Measurements from ENCODE around the gene CNKSR1. TPM values are rescaled to one million over a fixed set of nuclear protein-coding genes. Genes with fewer than 3 reads are reported as not detected.

CNKSR1 gene
- total and polyA plus RNA-seq, 8 donors: 11.3 to 48.5 (median 16.5) TPM

DNA sequence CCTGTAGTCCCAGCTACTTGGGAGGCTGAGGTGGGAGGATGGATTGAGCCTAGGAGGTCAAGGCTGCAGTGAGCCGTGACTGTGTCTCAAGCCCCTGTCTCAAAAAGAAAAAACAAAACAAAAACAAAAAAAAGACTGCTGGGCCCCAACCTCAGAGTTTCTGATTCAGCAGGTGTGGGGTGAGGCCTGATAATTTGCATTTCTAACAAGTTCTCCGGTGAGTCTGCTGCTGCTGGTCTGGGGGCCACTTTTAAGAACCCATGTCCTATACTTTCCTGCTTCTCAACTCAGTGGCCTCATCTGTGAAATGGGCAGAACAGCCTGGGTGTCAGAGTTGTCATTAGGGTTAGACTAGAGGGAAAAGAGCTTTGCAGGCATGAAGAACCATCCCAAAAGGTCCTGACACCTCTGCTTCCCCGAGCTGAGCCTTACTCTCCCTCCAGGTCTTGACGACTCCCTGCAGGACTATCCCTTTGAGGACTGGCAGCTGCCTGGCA is 2.8 kb downstream of the CNKSR1 start:
- 88 to 90% methylated on average over 4 of the region's 4 CpGs for WGBS, 2 donors
- ATAC-seq (no peak), DNase-seq (no peak), FAIRE-seq (no peak)
- Histone ChIP-seq H3K27me3 (no peaks in the 10 kb centered on the region), H3K4me3 (no peak overlapping the region), H3K27ac (no peak overlapping the region), H3K36me3 (peaks cover 0 to 29% (median 0%) of the 10 kb centered on the region in 3 donors), H3K9me3 (no peaks in the 10 kb centered on the region), H3K4me1 (peaks cover 5 to 8% (median 6%) of the 10 kb centered on the region in 3 donors)
- TF ChIP-seq, protein P1, sequence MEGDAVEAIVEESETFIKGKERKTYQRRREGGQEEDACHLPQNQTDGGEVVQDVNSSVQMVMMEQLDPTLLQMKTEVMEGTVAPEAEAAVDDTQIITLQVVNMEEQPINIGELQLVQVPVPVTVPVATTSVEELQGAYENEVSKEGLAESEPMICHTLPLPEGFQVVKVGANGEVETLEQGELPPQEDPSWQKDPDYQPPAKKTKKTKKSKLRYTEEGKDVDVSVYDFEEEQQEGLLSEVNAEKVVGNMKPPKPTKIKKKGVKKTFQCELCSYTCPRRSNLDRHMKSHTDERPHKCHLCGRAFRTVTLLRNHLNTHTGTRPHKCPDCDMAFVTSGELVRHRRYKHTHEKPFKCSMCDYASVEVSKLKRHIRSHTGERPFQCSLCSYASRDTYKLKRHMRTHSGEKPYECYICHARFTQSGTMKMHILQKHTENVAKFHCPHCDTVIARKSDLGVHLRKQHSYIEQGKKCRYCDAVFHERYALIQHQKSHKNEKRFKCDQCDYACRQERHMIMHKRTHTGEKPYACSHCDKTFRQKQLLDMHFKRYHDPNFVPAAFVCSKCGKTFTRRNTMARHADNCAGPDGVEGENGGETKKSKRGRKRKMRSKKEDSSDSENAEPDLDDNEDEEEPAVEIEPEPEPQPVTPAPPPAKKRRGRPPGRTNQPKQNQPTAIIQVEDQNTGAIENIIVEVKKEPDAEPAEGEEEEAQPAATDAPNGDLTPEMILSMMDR (IDR thresholded peaks at IDR 0.05): no peak
- intact Hi-C loops (cut with DNase I): no loop called here

DNA sequence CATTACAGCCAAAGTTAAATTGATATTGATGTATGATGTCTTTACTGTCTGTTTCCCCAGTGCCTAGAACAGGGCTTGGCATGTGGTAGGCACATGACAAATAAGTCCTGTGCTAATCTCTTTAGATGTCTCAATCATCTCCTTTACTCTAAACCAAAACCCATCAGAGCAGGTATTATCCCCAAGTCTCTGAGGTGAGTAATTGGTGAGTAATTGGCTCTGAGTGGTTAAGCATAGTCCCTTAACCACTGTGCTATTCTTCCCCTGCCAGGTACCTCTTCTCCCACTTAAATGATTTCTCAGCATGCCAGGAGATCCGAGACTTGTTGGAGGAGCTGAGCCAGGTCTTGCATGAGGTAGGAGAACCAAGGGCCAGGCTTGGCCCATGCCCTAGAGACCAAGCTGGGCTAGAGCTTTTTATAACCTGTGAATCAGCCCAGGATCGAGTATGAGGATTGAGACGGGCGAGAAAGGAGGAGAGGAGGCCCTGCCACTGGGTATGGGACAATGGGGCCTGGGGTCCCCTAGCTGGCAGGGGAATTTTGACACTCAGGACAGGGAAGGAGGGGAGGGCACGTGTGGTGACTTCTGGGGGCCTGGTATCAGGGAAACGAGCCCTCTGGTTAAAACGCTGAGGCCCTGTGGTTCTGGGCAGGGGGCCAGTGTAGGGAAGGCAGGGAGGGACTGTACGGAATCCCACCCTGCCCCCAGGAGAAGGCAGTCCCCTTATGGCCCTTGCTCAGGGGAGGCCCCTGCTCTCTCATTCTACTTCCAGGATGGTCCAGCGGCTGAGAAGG is 4.5 kb downstream of the CNKSR1 start:
- H3K27ac ChIP-seq: no peak overlapping the region
- H3K4me3 ChIP-seq: no peak overlapping the region
- WGBS, 2 donors: 78 to 81% methylated on average over 9 of the region's 9 CpGs
- FAIRE-seq (no peak), DNase-seq (no peak), ATAC-seq (no peak)
- H3K27me3 ChIP-seq: no peaks in the 10 kb centered on the region
- TF ChIP-seq, protein P1 (IDR thresholded peaks at IDR 0.05): no peak
- peaks cover 0 to 40% (median 0%) of the 10 kb centered on the region in 3 donors for H3K36me3 ChIP-seq
- peaks cover 5 to 8% (median 6%) of the 10 kb centered on the region in 3 donors for H3K4me1 ChIP-seq
- H3K9me3 ChIP-seq: no peaks in the 10 kb centered on the region
- intact Hi-C loops (cut with DNase I): no loop called here

DNA sequence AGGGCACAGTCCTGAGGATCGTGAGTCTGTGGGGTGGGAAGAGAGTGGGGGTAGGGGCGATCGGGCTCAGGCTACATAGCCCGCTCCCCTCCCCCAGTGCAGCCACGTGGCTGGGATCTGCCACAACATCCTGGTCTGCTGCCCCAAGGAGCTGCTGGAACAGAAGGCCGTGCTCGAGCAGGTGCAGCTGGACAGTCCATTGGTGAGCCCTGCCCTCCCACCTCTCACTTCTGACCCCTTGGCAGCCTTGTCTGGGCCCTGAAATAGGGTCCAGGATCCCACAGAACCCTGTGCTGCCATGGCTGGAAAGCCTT is 5.0 kb downstream of the CNKSR1 start:
- Histone ChIP-seq H3K4me1 (peaks cover 5 to 8% (median 6%) of the 10 kb centered on the region in 3 donors), H3K36me3 (peaks cover 0 to 40% (median 0%) of the 10 kb centered on the region in 3 donors), H3K4me3 (no peak overlapping the region), H3K27ac (no peak overlapping the region), H3K27me3 (no peaks in the 10 kb centered on the region), H3K9me3 (no peaks in the 10 kb centered on the region)
- ATAC-seq (no peak), DNase-seq (no peak), FAIRE-seq (no peak)
- TF ChIP-seq, protein P1 (IDR thresholded peaks at IDR 0.05): no peak
- 81 to 86% methylated on average over 7 of the region's 7 CpGs for WGBS, 2 donors
- intact Hi-C loops (cut with DNase I): no loop called here

DNA sequence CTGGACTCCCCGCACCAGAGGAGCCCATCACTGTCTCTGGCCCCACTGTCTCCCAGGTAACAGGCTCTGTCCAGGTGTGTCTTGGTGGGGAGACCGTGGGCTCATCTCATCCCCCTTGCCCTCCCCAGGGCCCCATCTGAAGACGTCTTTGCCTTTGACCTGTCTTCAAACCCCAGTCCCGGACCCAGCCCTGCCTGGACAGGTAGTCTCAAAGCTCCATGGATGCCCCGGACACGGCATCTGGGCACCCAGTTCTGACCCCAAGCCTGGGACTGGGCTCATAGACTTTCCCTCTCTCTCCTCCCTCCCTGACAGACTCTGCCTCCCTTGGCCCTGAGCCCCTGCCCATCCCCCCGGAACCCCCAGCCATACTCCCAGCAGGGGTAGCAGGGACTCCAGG is 6.8 kb downstream of the CNKSR1 start:
- Histone ChIP-seq H3K4me1 (no peaks in the 10 kb centered on the region), H3K36me3 (peaks cover 0 to 40% (median 0%) of the 10 kb centered on the region in 3 donors), H3K27ac (no peak overlapping the region), H3K9me3 (no peaks in the 10 kb centered on the region), H3K27me3 (no peaks in the 10 kb centered on the region), H3K4me3 (no peak overlapping the region)
- no peak for FAIRE-seq
- 91 to 93% methylated on average over 7 of the region's 7 CpGs for WGBS, 2 donors
- TF ChIP-seq, protein P1 (IDR thresholded peaks at IDR 0.05): no peak
- DNase-seq: peak in 1 of 6 donors; percentile 57
- intact Hi-C loops (cut with DNase I): no loop called here
- ATAC-seq: no peak

DNA sequence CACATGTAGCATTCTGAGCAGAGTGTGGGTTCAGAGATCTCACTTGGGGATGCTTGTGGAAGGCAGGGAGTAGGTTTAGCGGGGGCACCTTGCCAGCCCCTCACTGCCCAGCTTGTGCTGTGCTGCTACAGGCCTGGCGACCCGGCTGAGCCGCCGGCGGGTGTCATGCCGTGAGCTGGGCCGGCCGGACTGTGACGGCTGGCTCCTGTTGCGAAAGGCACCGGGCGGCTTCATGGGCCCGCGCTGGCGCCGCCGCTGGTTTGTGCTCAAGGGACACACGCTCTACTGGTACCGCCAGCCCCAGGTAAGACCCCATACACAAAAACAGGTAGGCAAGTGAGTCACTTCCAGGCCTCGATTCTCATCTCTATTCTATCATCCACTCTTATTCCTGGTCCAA is 7.6 kb downstream of the CNKSR1 start:
- Histone ChIP-seq H3K4me3 (no peak overlapping the region), H3K4me1 (no peaks in the 10 kb centered on the region), H3K9me3 (no peaks in the 10 kb centered on the region), H3K36me3 (peaks cover 0 to 40% (median 0%) of the 10 kb centered on the region in 3 donors), H3K27me3 (no peaks in the 10 kb centered on the region), H3K27ac (no peak overlapping the region)
- intact Hi-C loops (cut with DNase I): no loop called here
- FAIRE-seq: no peak
- no peak for ATAC-seq
- TF ChIP-seq, protein P1 (IDR thresholded peaks at IDR 0.05): no peak
- 97 to 98% methylated on average over 21 of the region's 21 CpGs for WGBS, 2 donors
- no peak for DNase-seq
